HG02981 (cell line): Measurements from ENCODE around the gene GHR.
A peak's percentile ranks its signal among the peaks of the same experiment; 100 is the strongest.

ENCODE experiments used
- ATAC-seq: cut with Tn5 transposase; IDR thresholded peaks from one replicate; pipeline ENCODE4 v1.9.1; 2021; ENCODE audit warnings: mild to moderate bottlenecking, moderate library complexity; ENCODE audit not compliant: unreplicated experiment

The GHR gene

GRCh38 chr5:42461507-42461906 lies 38.3 kb downstream of the GHR start:
- ATAC-seq, result no peak

- ATAC-seq, result no peak
Observed at GRCh38 chr5:42462083-42462482, 38.8 kb downstream of the GHR start.

- no peak for ATAC-seq
Observed at GRCh38 chr5:42467572-42467971, 44.3 kb downstream of the GHR start.

GRCh38 chr5:42467981-42468524 lies 44.8 kb downstream of the GHR start:
- no peak for ATAC-seq

- peak; percentile 93 for ATAC-seq
Observed at GRCh38 chr5:42483472-42484154, 60.4 kb downstream of the GHR start.

GRCh38 chr5:42487077-42487476 lies 63.8 kb downstream of the GHR start:
- ATAC-seq, result no peak

- no peak for ATAC-seq
Observed at GRCh38 chr5:42487821-42488220, 64.6 kb downstream of the GHR start.

- ATAC-seq, result no peak
Observed at GRCh38 chr5:42490831-42491230, 67.6 kb downstream of the GHR start.

GRCh38 chr5:42491699-42492098 lies 68.5 kb downstream of the GHR start:
- no peak for ATAC-seq

GRCh38 chr5:42492974-42493373 lies 69.7 kb downstream of the GHR start:
- no peak for ATAC-seq

- ATAC-seq, result no peak
Observed at GRCh38 chr5:42494414-42494813, 71.2 kb downstream of the GHR start.

- ATAC-seq, result no peak
Observed at GRCh38 chr5:42495914-42496313, 72.7 kb downstream of the GHR start.

GRCh38 chr5:42496397-42497156 lies 73.3 kb downstream of the GHR start:
- ATAC-seq, result no peak

GRCh38 chr5:42498000-42498399 lies 74.8 kb downstream of the GHR start:
- ATAC-seq, result no peak

- ATAC-seq, result no peak
Observed at GRCh38 chr5:42499016-42499415, 75.8 kb downstream of the GHR start.

- ATAC-seq, result no peak
Observed at GRCh38 chr5:42500003-42500599, 76.9 kb downstream of the GHR start.

GRCh38 chr5:42502613-42503470 lies 79.6 kb downstream of the GHR start:
- ATAC-seq, result no peak

GRCh38 chr5:42506662-42507061 lies 83.4 kb downstream of the GHR start:
- ATAC-seq, result no peak

- ATAC-seq, result no peak
Observed at GRCh38 chr5:42507451-42508097, 84.3 kb downstream of the GHR start.

- no peak for ATAC-seq
Observed at GRCh38 chr5:42513246-42513645, 90.0 kb downstream of the GHR start.
